ENCODE measurements around the gene SRMS. TPM values are rescaled to one million over a fixed set of nuclear protein-coding genes. Genes with fewer than 3 reads are reported as not detected.

SRMS gene
- total RNA-seq, 4 donors from 2014 or later = not detected

GRCh38 chr20:63580796-63581461, 33.4 kb upstream of the SRMS start:
- H3K27ac ChIP-seq = no peak overlapping the region
- H3K9me3 ChIP-seq = no peaks in the 10 kb centered on the region
- TF ChIP-seq CTCF (IDR thresholded peaks at IDR 0.05) (peak in 5 of 6 experiments; percentile 13 to 44 (median 41)), POLR2A (IDR thresholded peaks at IDR 0.05) (no peak)
- no peaks in the 10 kb centered on the region for H3K27me3 ChIP-seq
- H3K36me3 ChIP-seq = no peaks in the 10 kb centered on the region
- H3K4me3 ChIP-seq = no peak overlapping the region
- DNase-seq = peak in 2 of 3 donors; percentile 67 to 80
- no peaks in the 10 kb centered on the region for H3K4me1 ChIP-seq

GRCh38 chr20:63579017-63579694, 31.6 kb upstream of the SRMS start:
- Histone ChIP-seq H3K4me1 (peaks cover 0 to 6% (median 0%) of the 10 kb centered on the region in 4 donors), H3K9me3 (no peaks in the 10 kb centered on the region), H3K27ac (no peak overlapping the region), H3K27me3 (no peaks in the 10 kb centered on the region), H3K4me3 (no peak overlapping the region), H3K36me3 (no peaks in the 10 kb centered on the region)
- no peak for TF ChIP-seq CTCF (IDR thresholded peaks at IDR 0.05)
- no peak for TF ChIP-seq POLR2A (IDR thresholded peaks at IDR 0.05)
- DNase-seq = no peak

- Histone ChIP-seq H3K27ac (no peak overlapping the region), H3K4me3 (no peak overlapping the region), H3K27me3 (no peaks in the 10 kb centered on the region), H3K9me3 (no peaks in the 10 kb centered on the region), H3K36me3 (no peaks in the 10 kb centered on the region), H3K4me1 (peaks cover 0 to 7% (median 2%) of the 10 kb centered on the region in 4 donors)
- DNase-seq = no peak
- TF ChIP-seq POLR2A (IDR thresholded peaks at IDR 0.05) = no peak
- peak in 3 of 6 experiments; percentile 27 to 31 (median 29) for TF ChIP-seq CTCF (IDR thresholded peaks at IDR 0.05)
These were observed 30.9 kb upstream of the SRMS start for GRCh38 chr20:63578224-63579016.

- Histone ChIP-seq H3K4me1 (peaks cover 3 to 12% (median 9%) of the 10 kb centered on the region in 4 donors), H3K4me3 (no peak overlapping the region), H3K27ac (no peak overlapping the region), H3K9me3 (no peaks in the 10 kb centered on the region), H3K27me3 (no peaks in the 10 kb centered on the region), H3K36me3 (peaks cover 0 to 2% (median 0%) of the 10 kb centered on the region in 3 donors)
- TF ChIP-seq POLR2A (IDR thresholded peaks at IDR 0.05) (no peak), CTCF (IDR thresholded peaks at IDR 0.05) (no peak)
- peak in 1 of 3 donors; percentile 78 for DNase-seq
These were observed 29.9 kb upstream of the SRMS start for GRCh38 chr20:63577317-63577894.

- H3K27me3 ChIP-seq = no peaks in the 10 kb centered on the region
- H3K36me3 ChIP-seq = peaks cover 0 to 8% (median 0%) of the 10 kb centered on the region in 3 donors
- TF ChIP-seq CTCF (IDR thresholded peaks at IDR 0.05) (no peak), POLR2A (IDR thresholded peaks at IDR 0.05) (no peak)
- H3K27ac ChIP-seq = no peak overlapping the region
- H3K4me1 ChIP-seq = peaks cover 3 to 12% (median 9%) of the 10 kb centered on the region in 4 donors
- H3K4me3 ChIP-seq = no peak overlapping the region
- H3K9me3 ChIP-seq = no peaks in the 10 kb centered on the region
- no peak for DNase-seq
These were observed 28.8 kb upstream of the SRMS start for GRCh38 chr20:63576311-63576710.
